Motor neuron (in vitro differentiated cells): ENCODE results near the gene PTGER1. TPM values are rescaled to one million over a fixed set of nuclear protein-coding genes. Genes with fewer than 3 reads are reported as not detected.

Experiments used
- ATAC-seq, 8 experiments: fragments of 200-7000 bp; cut with Tn5 transposase; replicated peaks in 6 of 8; 2 replicates each; pipeline ENCODE4 v1.8.0; 2021; ENCODE audit warnings: mild to moderate bottlenecking in 8 of 8, moderate library complexity in 8 of 8
- H3K27ac ChIP-seq, 2 donors: fragments of 250-450 bp; sonication (Bioruptor Pico); 2 replicates each; pipeline ENCODE4 v1.9.0; 2021; ENCODE audit warnings: antibody characterized with exemption in 2 of 2, mild to moderate bottlenecking in 2 of 2, moderate library complexity in 1 of 2
- H3K4me1 ChIP-seq, 2 donors: fragments of 250-450 bp; sonication (Bioruptor Pico); replicated peaks in 1 of 2; 2 replicates each; pipeline ENCODE4 v1.6.1; 2021; ENCODE audit warnings: antibody characterized with exemption in 2 of 2, mild to moderate bottlenecking in 2 of 2, moderate library complexity in 1 of 2
- H3K4me3 ChIP-seq, 5 donors: fragments of 250-450 bp; sonication (Bioruptor Pico); 2 replicates each; pipeline ENCODE4 v1.9.0; 2021; ENCODE audit warnings: antibody characterized with exemption in 5 of 5, mild to moderate bottlenecking in 5 of 5, moderate library complexity in 4 of 5
- WGBS, 10 experiments: fragments of 450-650 bp; shearing (Covaris generic); methylation state at CpG; one replicate each; pipeline ENCODE4 v1.0.0; 2022; 5-methylcytosine and 5-hydroxymethylcytosine counted together
- in situ Hi-C, 9 experiments: fragments of 400-800 bp; cut with MboI; loops; one replicate each; pipeline ENCODE4 v1.15.0; 2021; ENCODE audit warnings: low sequenced_read_pairs in 9 of 9, low pct_unique_long_range_greater_than_20kb in 2 of 9; ENCODE audit not compliant: unreplicated experiment in 9 of 9
- total RNA-seq, 8 experiments: library from RNA; unstranded; fragments of 300-600 nt; gene quantifications; 2 replicates each; pipeline versions ENCODE4 v1.2.3 to v1.2.4, GENCODE V29; 2022

Gene PTGER1
- total RNA-seq, 8 experiments from 2014 or later = 0.11 to 0.24 TPM; not detected in 6

DNA sequence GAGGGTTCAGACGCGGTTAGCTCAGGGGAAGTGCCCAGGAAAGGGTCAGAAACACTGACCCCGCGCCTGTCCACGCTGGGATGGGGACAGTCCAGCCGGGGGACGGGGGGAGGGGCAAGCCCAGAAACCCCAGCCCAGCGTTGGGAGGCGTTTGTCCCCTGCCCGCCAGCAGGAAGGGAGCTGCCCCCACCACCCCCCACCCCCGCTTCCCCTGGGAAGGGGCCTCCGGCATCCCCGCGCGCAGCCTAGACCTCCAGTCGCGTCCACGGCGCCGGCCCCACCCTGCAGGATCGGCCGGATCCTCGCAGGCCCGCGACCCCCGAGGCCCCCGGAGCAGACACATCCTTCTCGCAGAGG lies 20.5 kb upstream of the PTGER1 start:
- WGBS, 10 experiments = 0% methylated on average over 1 of the region's 28 CpGs; no CpG with 5 or more reads in 9 of the 10 experiments
- peak overlapping the region; percentile 43 to 68 (median 56) for H3K4me3 ChIP-seq
- H3K4me1 ChIP-seq = peaks cover 5 to 11% of the 10 kb centered on the region in 2 donors
- peak in 2 of 8 experiments; percentile 0 to 1 for ATAC-seq
- peak overlapping the region in 1 of 2 donors; percentile 16 for H3K27ac ChIP-seq
- in situ Hi-C loops = no loop called here

- peaks cover 5 to 11% of the 10 kb centered on the region in 2 donors for H3K4me1 ChIP-seq
- 40 to 76% methylated on average over 1 to 3 of the region's 14 CpGs; no CpG with 5 or more reads in 8 of the 10 experiments for WGBS, 10 experiments
- ATAC-seq = no peak
- H3K27ac ChIP-seq = peak overlapping the region in 1 of 2 donors; percentile 16
- peak overlapping the region; percentile 43 to 68 (median 56) for H3K4me3 ChIP-seq
- in situ Hi-C loops = no loop called here
These were observed 19.9 kb upstream of the PTGER1 start for GRCh38 chr19:14494910-14495671.

GRCh38 chr19:14494411-14494810 lies 19.3 kb upstream of the PTGER1 start:
- no peak for ATAC-seq
- H3K4me1 ChIP-seq = peaks cover 5 to 11% of the 10 kb centered on the region in 2 donors
- in situ Hi-C loops = no loop called here
- WGBS, 10 experiments = 60 to 100% (median 100%) methylated on average over 1 to 3 of the region's 4 CpGs; no CpG with 5 or more reads in 3 of the 10 experiments
- no peak overlapping the region for H3K27ac ChIP-seq
- H3K4me3 ChIP-seq = no peak overlapping the region

DNA sequence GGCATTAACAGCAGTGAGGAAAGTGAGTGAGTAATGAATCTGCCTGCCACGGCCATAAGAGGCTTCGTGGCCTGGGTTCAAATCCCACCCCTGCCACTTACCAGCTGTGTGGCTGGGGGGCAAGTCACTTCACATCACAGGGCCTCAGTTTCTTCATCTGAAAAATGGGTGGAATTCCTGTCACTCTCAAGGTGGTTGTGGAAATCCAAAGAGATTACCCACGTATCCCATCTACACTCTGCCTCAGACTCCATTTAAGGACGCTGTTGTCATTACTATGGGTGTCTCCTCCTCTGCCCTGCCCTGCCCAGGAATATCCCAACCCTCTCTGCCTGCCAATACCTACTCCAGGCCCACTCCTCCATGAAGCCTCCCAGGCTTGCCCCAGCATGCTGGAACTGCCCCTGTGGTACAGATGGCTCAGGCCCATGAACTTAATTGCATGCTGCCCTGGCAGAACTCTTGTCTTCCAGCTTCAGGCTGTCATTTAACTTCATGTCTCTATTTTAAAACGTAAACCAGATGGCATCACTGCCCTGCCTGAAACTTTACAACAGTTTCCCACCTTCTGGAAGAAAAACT lies 17.7 kb upstream of the PTGER1 start:
- H3K4me1 ChIP-seq = peaks cover 5 to 11% of the 10 kb centered on the region in 2 donors
- H3K4me3 ChIP-seq = no peak overlapping the region
- ATAC-seq = no peak
- no peak overlapping the region for H3K27ac ChIP-seq
- in situ Hi-C loops = no loop called here
- WGBS, 10 experiments = 40 to 100% (median 94%) methylated on average over 1 to 4 of the region's 5 CpGs; no CpG with 5 or more reads in 2 of the 10 experiments

DNA sequence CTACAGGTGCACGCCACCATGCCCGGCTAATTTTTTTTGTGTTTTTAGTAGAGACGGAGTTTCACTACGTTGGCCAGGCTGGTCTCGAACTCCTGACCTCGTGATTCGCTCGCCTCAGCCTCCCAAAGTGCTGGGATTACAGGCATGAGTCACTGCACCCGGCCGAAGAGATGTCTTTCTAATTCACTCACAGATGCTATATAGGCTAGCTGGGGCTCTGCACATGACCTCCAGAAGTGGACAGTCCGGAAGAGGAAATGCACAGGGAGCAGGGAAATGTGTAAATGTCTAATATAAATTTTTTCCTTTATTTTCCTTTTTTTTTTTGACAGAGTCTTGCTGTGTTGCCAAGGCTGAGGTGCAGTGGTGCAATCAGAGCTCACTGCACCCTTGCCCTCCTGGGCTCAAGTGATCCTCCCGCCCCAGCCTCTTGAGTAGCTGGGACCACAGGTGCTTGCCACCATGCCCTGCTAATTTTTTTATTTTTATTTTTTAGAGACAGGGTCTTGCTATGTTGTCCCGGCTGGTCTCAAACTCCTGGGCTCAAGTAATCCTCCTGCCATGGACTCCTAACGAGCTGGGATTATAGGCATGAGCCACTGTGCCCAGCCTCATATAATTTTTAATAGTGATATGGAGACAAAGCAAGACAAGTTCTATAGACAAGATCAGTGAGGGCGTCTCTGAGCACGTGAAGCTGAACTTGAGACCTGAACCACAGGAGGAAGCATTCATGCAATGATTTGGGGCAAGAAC lies 12.4 kb upstream of the PTGER1 start:
- Histone ChIP-seq H3K4me3 (no peak overlapping the region), H3K4me1 (no peaks in the 10 kb centered on the region), H3K27ac (no peak overlapping the region)
- in situ Hi-C loops = no loop called here
- no peak for ATAC-seq
- 84 to 100% (median 93%) methylated on average over 1 to 15 of the region's 16 CpGs for WGBS, 10 experiments

GRCh38 chr19:14482172-14482941 lies 7.2 kb upstream of the PTGER1 start:
- Histone ChIP-seq H3K4me3 (no peak overlapping the region), H3K27ac (no peak overlapping the region), H3K4me1 (no peaks in the 10 kb centered on the region)
- 100% methylated on average over 1 of the region's 18 CpGs; no CpG with 5 or more reads in 9 of the 10 experiments for WGBS, 10 experiments
- ATAC-seq = peak in 6 of 8 experiments; percentile 4 to 30 (median 12)
- in situ Hi-C loops = no loop called here

GRCh38 chr19:14480700-14481079 lies 5.5 kb upstream of the PTGER1 start:
- no peak overlapping the region for H3K4me3 ChIP-seq
- H3K27ac ChIP-seq = no peak overlapping the region
- peaks cover 0 to 1% of the 10 kb centered on the region in 2 donors for H3K4me1 ChIP-seq
- no peak for ATAC-seq
- 0 to 100% (median 100%) methylated on average over 1 to 2 of the region's 5 CpGs; no CpG with 5 or more reads in 7 of the 10 experiments for WGBS, 10 experiments
- in situ Hi-C loops = no loop called here

- 0 to 100% (median 91%) methylated on average over 1 to 3 of the region's 43 CpGs; no CpG with 5 or more reads in 6 of the 10 experiments for WGBS, 10 experiments
- in situ Hi-C loops = no loop called here
- ATAC-seq = peak in 6 of 8 experiments; percentile 2 to 45 (median 20)
- Histone ChIP-seq H3K27ac (no peak overlapping the region), H3K4me3 (no peak overlapping the region), H3K4me1 (peaks cover 4 to 7% of the 10 kb centered on the region in 2 donors)
These were observed 5.0 kb upstream of the PTGER1 start for GRCh38 chr19:14479975-14480699.

- in situ Hi-C loops = no loop called here
- no peak for ATAC-seq
- Histone ChIP-seq H3K27ac (no peak overlapping the region), H3K4me3 (no peak overlapping the region), H3K4me1 (peaks cover 9 to 14% of the 10 kb centered on the region in 2 donors)
- WGBS, 10 experiments = 90 to 100% (median 95%) methylated on average over 5 to 8 of the region's 14 CpGs; no CpG with 5 or more reads in 6 of the 10 experiments
These were observed 4.3 kb upstream of the PTGER1 start for GRCh38 chr19:14479309-14479974.

GRCh38 chr19:14478113-14478545 lies 3.0 kb upstream of the PTGER1 start:
- no peak for ATAC-seq
- in situ Hi-C loops = no loop called here
- Histone ChIP-seq H3K27ac (no peak overlapping the region), H3K4me1 (peaks cover 14 to 17% of the 10 kb centered on the region in 2 donors), H3K4me3 (no peak overlapping the region)
- WGBS, 10 experiments = no CpG with 5 or more reads among the region's 24 CpGs

- in situ Hi-C loops = no loop called here
- H3K4me3 ChIP-seq = no peak overlapping the region
- H3K4me1 ChIP-seq = peaks cover 15 to 17% of the 10 kb centered on the region in 2 donors
- WGBS, 10 experiments = 83 to 100% methylated on average over 1 to 2 of the region's 10 CpGs; no CpG with 5 or more reads in 8 of the 10 experiments
- H3K27ac ChIP-seq = no peak overlapping the region
- ATAC-seq = peak in 1 of 8 experiments; percentile 6
These were observed 2.4 kb upstream of the PTGER1 start for GRCh38 chr19:14477418-14478112.
